GM21447 (cell line): ENCODE results near the gene SPATA9.

Source experiments
- ATAC-seq: cut with Tn5 transposase; IDR thresholded peaks from one replicate; pipeline ENCODE4 v1.9.1; 2021; ENCODE audit not compliant: unreplicated experiment

Gene SPATA9

GRCh38 chr5:95621839-95622629, 60.8 kb downstream of the SPATA9 start:
- ATAC-seq, result no peak

GRCh38 chr5:95620870-95621838, 61.6 kb downstream of the SPATA9 start:
- peak; percentile 39 for ATAC-seq

GRCh38 chr5:95620030-95620869, 62.5 kb downstream of the SPATA9 start, which contains the start of gene GPR150:
TSS of gene GPR150 (plus strand) at chr5:95620087. CDS start at chr5:95620276, 189 bp downstream.
- ATAC-seq, result peak; percentile 61

DNA sequence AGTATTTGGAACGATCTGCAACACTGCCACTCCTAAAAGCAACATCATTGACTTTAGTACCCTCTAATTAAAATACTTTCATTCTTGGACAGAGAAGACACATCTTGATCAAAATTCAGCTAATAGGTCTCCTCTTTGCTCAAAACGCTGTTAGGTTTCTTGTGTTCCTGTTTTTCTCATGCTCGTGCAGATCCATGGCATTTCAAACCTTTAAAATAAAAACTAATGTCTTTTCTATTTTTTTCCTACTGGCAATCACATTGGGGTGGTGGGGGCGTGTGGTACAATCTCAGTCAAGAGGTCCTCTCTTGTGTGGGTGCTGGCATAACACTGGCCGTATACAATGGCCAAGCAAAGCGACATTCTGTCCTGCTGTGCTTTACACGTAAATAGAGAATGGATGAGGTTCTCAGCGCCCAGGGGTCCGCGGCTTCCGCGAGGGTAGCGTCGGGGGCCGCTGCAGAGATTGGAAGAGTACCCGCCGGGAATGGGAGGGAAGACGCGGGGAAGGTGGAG, 63.2 kb downstream of the SPATA9 start:
- peak; percentile 3 for ATAC-seq

GRCh38 chr5:95619096-95619495, 63.7 kb downstream of the SPATA9 start:
- no peak for ATAC-seq

- ATAC-seq, result no peak
Observed at GRCh38 chr5:95617057-95617456, 65.7 kb downstream of the SPATA9 start.

GRCh38 chr5:95615164-95615467, 67.7 kb downstream of the SPATA9 start:
- peak; percentile 54 for ATAC-seq

GRCh38 chr5:95613514-95613913, 69.3 kb downstream of the SPATA9 start:
- no peak for ATAC-seq

DNA sequence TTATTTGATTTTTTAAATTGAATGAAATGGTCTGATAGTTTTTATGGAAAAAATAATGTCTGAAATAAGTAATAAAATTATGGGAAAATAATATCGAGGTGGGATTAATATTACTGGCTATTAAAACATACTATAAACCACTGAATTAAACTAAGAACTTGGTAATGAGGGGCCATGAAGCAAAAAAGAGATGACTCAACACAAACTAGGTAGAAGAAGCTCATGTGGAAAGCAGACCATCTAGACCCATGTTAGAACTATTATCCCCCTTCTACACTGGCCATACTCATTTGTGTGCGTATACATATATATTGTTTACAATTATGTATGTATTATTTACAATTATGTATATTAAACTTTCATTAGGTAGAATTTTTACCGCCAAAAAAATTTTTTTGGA, 71.4 kb downstream of the SPATA9 start:
- ATAC-seq, result no peak

DNA sequence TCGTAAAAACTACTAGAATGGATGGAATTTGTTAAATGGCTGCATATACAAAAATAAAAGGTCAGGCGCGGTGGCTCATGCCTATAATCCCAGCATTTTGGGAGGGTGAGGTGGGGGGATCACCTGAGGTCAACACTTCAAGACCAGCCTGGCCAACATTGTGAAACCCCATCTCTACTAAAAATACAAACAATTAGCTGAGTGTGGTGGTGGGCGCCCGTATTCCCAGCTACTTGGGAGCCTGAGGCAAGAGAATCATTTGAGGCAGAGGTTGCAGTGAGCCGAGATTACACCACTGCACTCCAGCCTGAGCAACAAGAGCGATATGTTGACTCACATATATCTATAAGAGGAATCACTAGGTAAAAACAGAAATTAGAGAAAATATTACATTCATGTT, 72.2 kb downstream of the SPATA9 start:
- no peak for ATAC-seq

- ATAC-seq, result no peak
Observed at GRCh38 chr5:95609711-95610110, 73.1 kb downstream of the SPATA9 start.
